Body of pancreas (tissue), 4 donors: Measurements from ENCODE around the gene NCS1. TPM values are rescaled to one million over a fixed set of nuclear protein-coding genes. Genes with fewer than 3 reads are reported as not detected.

Source experiments
- ATAC-seq: fragments of 150-250 bp; one replicate; pipeline ENCODE4 v1.9.1; 2016
- DNase-seq, 4 donors: peaks; one replicate each; pipeline ENCODE4 v3.0.0-alpha.2; 2019
- H3K27ac ChIP-seq, 4 donors: fragments of 200-600 bp; sonication (generic); 1 replicate in 3 of 4; 2 replicates in 1 of 4; pipeline versions ENCODE4 v1.5.1 to v1.6.1; 2016 to 2019; ENCODE audit warnings: mild to moderate bottlenecking in 1 of 4, mixed read lengths in 1 of 4, moderate library complexity in 1 of 4
- H3K27me3 ChIP-seq, 2 donors: fragments of 200-600 bp; sonication (generic); one replicate each; pipeline ENCODE4 v1.6.0; 2016; ENCODE audit warnings: mild to moderate bottlenecking in 1 of 2
- H3K36me3 ChIP-seq, 2 donors: fragments of 200-600 bp; sonication (generic); replicated peaks in 1 of 2; 2 replicates each; pipeline ENCODE4 v1.5.1; 2016; ENCODE audit warnings: low read depth in 2 of 2; ENCODE audit not compliant: insufficient read depth in 1 of 2
- H3K4me1 ChIP-seq: fragments of 200-600 bp; sonication (generic); one replicate; pipeline ENCODE4 v1.6.0; 2016
- H3K4me3 ChIP-seq, 2 donors: fragments of 200-600 bp; sonication (generic); 1 replicate in 1 of 2; 2 replicates in 1 of 2; pipeline ENCODE4 v1.5.1; 2016 to 2019
- H3K9me3 ChIP-seq, 3 donors: fragments of 200-600 bp; sonication (generic); 1 replicate in 2 of 3; 2 replicates in 1 of 3; pipeline ENCODE4 v1.5.1; 2016
- CTCF ChIP-seq, 7 experiments: fragments of 450-650 bp in 4 of 7; fragments of 200-600 bp in 3 of 7; sonication (generic) in 3 of 7; IDR thresholded peaks; one replicate each; pipeline ENCODE4 v1.5.1; 2016 to 2019; ENCODE audit warnings: antibody characterized with exemption in 7 of 7
- POLR2A ChIP-seq, 3 donors: fragments of 450-650 bp; IDR thresholded peaks; one replicate each; pipeline ENCODE4 v1.6.1; 2016; ENCODE audit warnings: antibody characterized with exemption in 3 of 3, mild to moderate bottlenecking in 2 of 3
- WGBS, 2 donors: methylation state at CpG; one replicate each; pipeline ENCODE4 v1.1.5; 2017; 5-methylcytosine and 5-hydroxymethylcytosine counted together
- intact Hi-C: fragments of 100-400 bp; cut with DNase I; formaldehyde crosslinking; loops from one replicate; pipeline ENCODE4 v1.15.1; 2023
- total RNA-seq, 2 donors: library from RNA; depleted of rRNA; stranded (reverse); fragments of >200 nt; gene quantifications; one replicate each; pipeline ENCODE4 v1.1.0, GENCODE V29; 2016

NCS1 gene
- total RNA-seq, 2 donors from 2014 or later = 3.9 to 4.3 TPM

- 61 to 69% methylated on average over 6 of the region's 6 CpGs for WGBS, 2 donors
- intact Hi-C loops = no loop called here
Measured at GRCh38 chr9:130167927-130168326, 4.3 kb upstream of the NCS1 start.

GRCh38 chr9:130171226-130172148 is 717 bp upstream of the NCS1 start:
- no peaks in the 10 kb centered on the region for H3K36me3 ChIP-seq
- H3K4me3 ChIP-seq = no peak overlapping the region
- WGBS, 2 donors = 37 to 71% methylated on average over 12 to 41 of the region's 45 CpGs
- peaks cover 18% of the 10 kb centered on the region for H3K4me1 ChIP-seq
- DNase-seq (no peak), ATAC-seq (no peak)
- H3K9me3 ChIP-seq = no peaks in the 10 kb centered on the region
- TF ChIP-seq CTCF (IDR thresholded peaks at IDR 0.05) = no peak
- TF ChIP-seq POLR2A (IDR thresholded peaks at IDR 0.05) = no peak
- no peaks in the 10 kb centered on the region for H3K27me3 ChIP-seq
- H3K27ac ChIP-seq = no peak overlapping the region
- intact Hi-C loops = no loop called here

More at GRCh38 chr9:130167927-130168326, 4.3 kb upstream of the NCS1 start:
- TF ChIP-seq POLR2A (IDR thresholded peaks at IDR 0.05) = no peak
- TF ChIP-seq CTCF (IDR thresholded peaks at IDR 0.05) = no peak
- H3K4me3 ChIP-seq = no peak overlapping the region
- no peaks in the 10 kb centered on the region for H3K9me3 ChIP-seq
- ATAC-seq (no peak), DNase-seq (no peak)
- no peak overlapping the region for H3K27ac ChIP-seq
- H3K27me3 ChIP-seq = no peaks in the 10 kb centered on the region
- no peaks in the 10 kb centered on the region for H3K36me3 ChIP-seq
- peaks cover 9% of the 10 kb centered on the region for H3K4me1 ChIP-seq

GRCh38 chr9:130172858-130173665 is 858 bp downstream of the NCS1 start:
- peaks cover 18% of the 10 kb centered on the region for H3K4me1 ChIP-seq
- H3K9me3 ChIP-seq = no peaks in the 10 kb centered on the region
- H3K4me3 ChIP-seq = peak overlapping the region; percentile 22 to 58
- no peaks in the 10 kb centered on the region for H3K27me3 ChIP-seq
- 0 to 4% methylated on average over 5 to 28 of the region's 57 CpGs for WGBS, 2 donors
- intact Hi-C loops = no loop called here
- TF ChIP-seq CTCF (IDR thresholded peaks at IDR 0.05) = no peak
- H3K27ac ChIP-seq = peak overlapping the region in 1 of 4 donors; percentile 17
- DNase-seq (peak in 3 of 4 donors; percentile 27 to 48 (median 39)), ATAC-seq (no peak)
- H3K36me3 ChIP-seq = no peaks in the 10 kb centered on the region

- H3K4me3 ChIP-seq = no peak overlapping the region
Measured at GRCh38 chr9:130173666-130173983, 1.4 kb downstream of the NCS1 start.

More at GRCh38 chr9:130173666-130173983, 1.4 kb downstream of the NCS1 start:
- TF ChIP-seq POLR2A (IDR thresholded peaks at IDR 0.05) (no peak), CTCF (IDR thresholded peaks at IDR 0.05) (no peak)
- Histone ChIP-seq H3K27ac (no peak overlapping the region), H3K36me3 (no peaks in the 10 kb centered on the region), H3K9me3 (no peaks in the 10 kb centered on the region), H3K27me3 (no peaks in the 10 kb centered on the region), H3K4me1 (peaks cover 18% of the 10 kb centered on the region)
- DNase-seq (no peak), ATAC-seq (no peak)
- intact Hi-C loops = no loop called here
- 78 to 96% methylated on average over 4 to 9 of the region's 9 CpGs for WGBS, 2 donors
